Erythroblast (primary cell): ENCODE measurements around the gene TMEM131.
"Not testable (repeated sequence)": the region's sequence is repeated elsewhere in the genome, so short reads cannot be mapped to it uniquely, and the experiment has no call there.

Experiments
- DNase-seq, 2 experiments: peaks; one replicate each; lab custom pipeline; 2025; lab: John Stamatoyannopoulos, UW
- GATA1 ChIP-seq: IDR thresholded peaks from 2 replicates; pipeline ENCODE4 v1.6.1; 2011; ENCODE audit warnings: low read depth, mild to moderate bottlenecking, control low read depth, low read length, moderate library complexity
- POLR2A ChIP-seq: IDR thresholded peaks from 2 replicates; pipeline ENCODE4 v1.6.1; 2011; ENCODE audit warnings: mild to moderate bottlenecking, low read length

The TMEM131 gene

DNA sequence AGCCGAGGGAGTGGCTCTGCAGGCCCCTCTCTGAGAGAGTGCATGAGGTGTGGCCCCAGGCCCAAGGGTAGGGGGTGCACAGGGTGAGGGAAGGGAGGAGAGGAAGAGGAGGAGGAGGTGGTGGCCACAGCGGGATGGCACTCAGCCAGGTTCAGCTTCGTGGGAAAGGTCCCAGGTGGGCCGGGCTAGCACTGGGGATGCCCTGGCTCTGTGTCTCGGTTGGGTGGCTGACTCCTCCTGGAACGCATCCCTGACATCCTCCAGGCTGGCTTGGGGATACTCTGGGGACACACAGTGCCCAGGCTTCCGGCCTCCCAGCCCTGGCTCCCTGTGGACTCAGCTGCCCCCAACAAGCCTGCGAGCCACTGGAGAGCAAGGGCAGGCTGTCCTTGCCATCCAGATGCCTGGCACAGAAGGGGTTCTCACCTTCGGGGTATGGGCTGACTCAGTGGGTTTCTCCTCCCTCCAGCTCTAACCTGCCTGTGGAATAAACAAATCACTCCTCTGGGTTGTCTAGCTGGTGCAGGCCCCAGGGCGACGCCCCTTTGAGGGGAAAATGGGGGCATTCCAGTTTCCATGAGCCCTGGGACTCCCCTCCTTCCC, 283.0 kb downstream of the TMEM131 start:
- DNase-seq = no peak
- TF ChIP-seq GATA1 = no peak
- TF ChIP-seq POLR2A = no peak

DNA sequence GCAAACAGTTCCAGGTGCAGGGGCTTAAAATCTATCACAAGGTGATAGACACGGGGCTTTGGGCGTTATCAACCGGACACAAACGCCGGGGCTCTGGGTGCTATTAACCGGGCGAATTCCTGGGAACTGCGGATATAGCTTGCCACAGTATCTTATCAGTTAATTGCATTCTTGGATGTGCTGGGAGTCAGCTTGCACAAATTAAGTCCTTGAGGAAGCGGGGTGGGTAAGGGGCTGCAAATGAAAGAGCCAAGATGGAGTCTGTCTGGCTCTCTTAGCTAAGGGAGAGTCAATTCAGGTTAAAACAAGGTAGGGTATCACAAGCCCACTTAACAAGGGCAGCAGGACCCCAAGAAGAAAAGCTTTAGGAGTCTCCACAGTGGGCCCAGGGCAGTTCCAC, 283.6 kb downstream of the TMEM131 start:
- not testable (repeated sequence) for DNase-seq

DNA sequence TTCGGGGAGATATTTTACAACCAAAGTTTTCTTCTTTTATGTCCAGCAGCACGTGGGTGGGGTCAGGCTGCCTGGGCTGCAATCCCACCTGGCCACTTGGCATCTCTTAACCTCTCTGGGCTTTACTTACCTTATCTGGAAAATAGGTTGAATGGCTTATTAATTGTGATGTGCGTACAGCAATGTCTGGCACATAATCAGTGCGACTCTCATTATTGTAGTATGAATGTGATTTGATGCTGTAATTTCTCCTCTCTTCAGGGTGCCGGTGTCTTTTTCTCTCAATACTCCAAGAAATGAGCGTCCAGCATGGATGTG, 284.4 kb downstream of the TMEM131 start:
- no peak for DNase-seq
- no peak for TF ChIP-seq POLR2A
- TF ChIP-seq GATA1 = no peak

DNA sequence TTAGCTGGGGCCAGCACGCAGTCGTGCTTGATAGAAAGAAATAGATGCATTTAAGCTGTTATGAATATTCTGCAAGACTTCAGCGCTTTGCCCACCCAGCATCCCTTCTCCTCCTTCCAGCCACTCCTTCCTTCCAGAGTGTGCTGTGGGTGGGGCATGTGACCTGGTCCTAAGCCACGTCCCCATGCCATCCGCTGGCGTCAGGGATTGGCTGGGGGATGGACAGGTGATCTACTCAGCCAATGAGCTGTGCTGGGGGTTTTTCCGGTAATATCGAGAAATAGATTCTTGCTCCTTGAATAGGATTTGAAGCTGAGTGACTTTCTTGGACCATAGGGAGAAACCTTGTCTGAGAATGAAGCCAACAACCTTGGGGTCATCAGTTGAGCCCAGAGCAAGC, 287.1 kb downstream of the TMEM131 start:
- no peak for DNase-seq
- TF ChIP-seq GATA1 (no peak), POLR2A (no peak)

GRCh38 chr2:97708048-97708380, 287.7 kb downstream of the TMEM131 start:
- no peak for DNase-seq
- TF ChIP-seq POLR2A = no peak
- TF ChIP-seq GATA1 = no peak

DNA sequence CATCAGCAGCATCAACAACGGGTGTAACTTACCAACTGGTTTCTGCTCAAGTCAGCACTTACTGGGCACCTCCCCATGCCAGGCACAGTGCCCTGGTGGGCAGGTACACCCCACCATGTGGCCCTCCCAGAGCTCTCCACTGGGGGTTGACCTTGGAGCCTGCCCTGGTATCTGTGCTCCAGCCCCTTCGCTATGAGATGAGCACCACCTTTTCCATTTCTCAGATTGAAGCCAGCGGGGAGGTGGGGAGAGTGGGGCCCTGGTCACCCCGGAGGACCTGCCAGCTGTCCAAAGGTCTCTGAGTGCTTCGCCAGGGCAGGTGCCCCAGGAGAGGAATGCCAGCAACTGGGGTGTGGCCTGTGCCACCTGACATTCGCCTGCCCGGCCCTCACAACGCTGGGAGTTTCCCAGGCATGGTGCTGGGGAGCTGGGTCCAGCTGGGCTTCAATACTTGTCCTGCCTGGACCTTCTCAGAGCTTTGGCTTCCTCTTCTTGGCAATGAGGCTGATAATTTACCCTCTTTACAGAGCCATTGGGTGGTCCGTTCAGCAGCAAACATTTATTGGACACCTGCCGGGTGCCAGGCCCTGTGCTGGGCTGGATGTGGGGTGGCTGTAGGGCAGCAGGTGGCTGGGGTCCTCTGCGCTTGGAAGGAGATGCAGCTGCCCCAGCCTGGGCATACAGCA, 288.2 kb downstream of the TMEM131 start:
- no peak for DNase-seq
- no peak for TF ChIP-seq POLR2A
- TF ChIP-seq GATA1 = no peak

- DNase-seq = no peak
Observed at GRCh38 chr2:97706708-97707345, 288.9 kb downstream of the TMEM131 start.

More at GRCh38 chr2:97706708-97707345, 288.9 kb downstream of the TMEM131 start:
- TF ChIP-seq POLR2A (no peak), GATA1 (no peak)
